Measurements from ENCODE around the gene CCL1.

CCL1 gene

DNA sequence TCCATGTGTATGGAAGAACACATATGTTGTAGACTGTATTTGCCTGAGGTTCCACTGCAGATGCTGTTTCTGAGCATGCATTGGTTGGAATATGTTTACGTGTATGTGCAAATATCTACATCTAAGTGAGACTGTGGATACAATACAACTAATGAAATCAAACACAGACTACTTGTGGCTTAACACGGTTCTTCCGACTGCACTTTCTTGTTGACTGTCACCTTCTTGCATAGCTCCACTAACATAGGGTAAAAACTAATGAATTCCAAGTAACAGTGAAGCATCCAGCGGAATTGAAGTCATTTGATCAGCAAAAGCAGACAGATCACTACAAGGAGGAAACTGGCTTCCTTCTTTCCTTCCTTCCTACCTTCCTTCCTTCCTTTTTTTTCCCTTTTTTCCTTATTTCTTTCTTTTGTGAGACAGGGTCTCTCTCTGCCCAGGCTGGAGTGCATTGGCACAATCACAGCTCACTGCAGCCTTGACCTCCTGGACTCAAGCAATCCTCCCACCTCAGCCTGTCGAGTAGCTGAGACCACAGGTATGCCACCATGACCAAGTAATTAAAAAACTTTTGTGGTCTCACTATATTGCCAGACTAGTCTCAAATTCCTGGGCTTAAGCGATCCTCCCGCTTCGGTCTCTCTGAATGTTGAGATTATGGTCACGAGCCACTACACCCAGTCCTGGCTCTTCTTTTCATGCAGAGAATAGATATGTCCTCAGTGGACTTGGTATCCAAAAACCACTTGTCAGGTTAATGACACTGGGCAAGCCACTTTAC, 22.0 kb upstream of the CCL1 start:
- H3K79me2 ChIP-seq (ENCODE audit: control insufficient read depth, low read length): no peaks in the 10 kb centered on the region
- H3K4me2 ChIP-seq (ENCODE audit: low read length): no peak overlapping the region
- no peaks in the 10 kb centered on the region for H3K36me3 ChIP-seq (ENCODE audit: control insufficient read depth, low read length)
- H3F3A ChIP-seq (ENCODE audit: control insufficient read depth, insufficient read depth): no peaks in the 10 kb centered on the region
- no peaks in the 10 kb centered on the region for H3K9me3 ChIP-seq (ENCODE audit: control insufficient read depth, insufficient read depth, low read length)
- peaks cover 57% of the 10 kb centered on the region for H3K27me3 ChIP-seq (ENCODE audit: control insufficient read depth, low read length)
- H3K27ac ChIP-seq (ENCODE audit: low read depth, low read length): no peak overlapping the region
- no peaks in the 10 kb centered on the region for H4K20me1 ChIP-seq (ENCODE audit: control insufficient read depth, insufficient read depth, low read depth, low read length)
- H3K4me3 ChIP-seq (ENCODE audit: low read length): no peak overlapping the region
- no peaks in the 10 kb centered on the region for H3K9me2 ChIP-seq (replicated peaks; ENCODE audit: control insufficient read depth, low read length)
- TF ChIP-seq, protein P1, sequence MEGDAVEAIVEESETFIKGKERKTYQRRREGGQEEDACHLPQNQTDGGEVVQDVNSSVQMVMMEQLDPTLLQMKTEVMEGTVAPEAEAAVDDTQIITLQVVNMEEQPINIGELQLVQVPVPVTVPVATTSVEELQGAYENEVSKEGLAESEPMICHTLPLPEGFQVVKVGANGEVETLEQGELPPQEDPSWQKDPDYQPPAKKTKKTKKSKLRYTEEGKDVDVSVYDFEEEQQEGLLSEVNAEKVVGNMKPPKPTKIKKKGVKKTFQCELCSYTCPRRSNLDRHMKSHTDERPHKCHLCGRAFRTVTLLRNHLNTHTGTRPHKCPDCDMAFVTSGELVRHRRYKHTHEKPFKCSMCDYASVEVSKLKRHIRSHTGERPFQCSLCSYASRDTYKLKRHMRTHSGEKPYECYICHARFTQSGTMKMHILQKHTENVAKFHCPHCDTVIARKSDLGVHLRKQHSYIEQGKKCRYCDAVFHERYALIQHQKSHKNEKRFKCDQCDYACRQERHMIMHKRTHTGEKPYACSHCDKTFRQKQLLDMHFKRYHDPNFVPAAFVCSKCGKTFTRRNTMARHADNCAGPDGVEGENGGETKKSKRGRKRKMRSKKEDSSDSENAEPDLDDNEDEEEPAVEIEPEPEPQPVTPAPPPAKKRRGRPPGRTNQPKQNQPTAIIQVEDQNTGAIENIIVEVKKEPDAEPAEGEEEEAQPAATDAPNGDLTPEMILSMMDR (IDR thresholded peaks at IDR 0.05; ENCODE audit: low read depth, low read length, poor library complexity, severe bottlenecking): no peak
- TF ChIP-seq EZH2phosphoT487 (IDR thresholded peaks at IDR 0.05; ENCODE audit: borderline replicate concordance, low read length): no peak
- no peaks in the 10 kb centered on the region for H3K4me1 ChIP-seq (ENCODE audit: control insufficient read depth, low read length)

DNA sequence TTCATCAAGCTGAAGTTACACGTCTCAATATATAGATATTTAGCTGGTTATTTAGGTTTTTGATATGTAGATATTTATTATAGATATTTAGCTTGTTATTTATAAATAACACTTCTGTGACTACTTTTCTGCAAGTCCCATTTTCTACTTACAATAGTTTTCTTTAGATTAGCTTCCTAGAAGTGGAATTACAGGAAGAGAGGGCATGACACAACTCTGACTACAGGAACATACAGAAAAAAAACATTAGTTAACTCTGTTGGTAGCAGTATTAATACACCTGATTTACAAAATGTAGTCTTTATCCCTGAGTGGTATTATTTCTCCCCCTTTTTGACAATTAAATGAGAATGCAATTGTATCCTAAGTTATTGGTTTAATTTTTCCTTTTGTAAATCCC, 21.2 kb upstream of the CCL1 start:
- no peaks in the 10 kb centered on the region for H3K79me2 ChIP-seq (ENCODE audit: control insufficient read depth, low read length)
- TF ChIP-seq, protein P1 (IDR thresholded peaks at IDR 0.05; ENCODE audit: low read depth, low read length, poor library complexity, severe bottlenecking): no peak
- TF ChIP-seq EZH2phosphoT487 (IDR thresholded peaks at IDR 0.05; ENCODE audit: borderline replicate concordance, low read length): no peak

DNA sequence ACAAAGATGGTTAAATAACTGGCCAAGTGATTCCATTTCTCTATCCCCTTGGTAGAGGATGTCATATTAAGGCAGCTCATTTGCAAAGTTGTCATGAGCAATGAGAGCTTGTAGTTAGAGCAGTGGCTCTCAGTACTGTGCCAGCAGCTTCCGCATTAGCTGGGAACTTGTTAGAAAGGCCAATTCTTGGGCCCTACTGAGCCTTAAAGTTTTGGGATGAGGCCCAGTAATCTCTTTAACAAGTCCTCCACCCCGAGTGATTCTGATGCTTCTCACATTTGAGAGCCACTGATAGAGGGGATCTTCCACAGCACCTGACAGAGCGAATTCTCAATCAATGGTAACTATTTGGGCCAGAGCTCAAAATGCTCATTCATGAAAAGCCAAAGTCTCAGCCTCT, 20.2 kb upstream of the CCL1 start:
- Histone ChIP-seq H3K79me2 (ENCODE audit: control insufficient read depth, low read length) (no peaks in the 10 kb centered on the region), H3K4me2 (ENCODE audit: low read length) (no peak overlapping the region), H3K36me3 (ENCODE audit: control insufficient read depth, low read length) (no peaks in the 10 kb centered on the region), H3K4me1 (ENCODE audit: control insufficient read depth, low read length) (peaks cover 11% of the 10 kb centered on the region), H4K20me1 (ENCODE audit: control insufficient read depth, insufficient read depth, low read depth, low read length) (no peaks in the 10 kb centered on the region), H3K4me3 (ENCODE audit: low read length) (no peak overlapping the region), H3K9me3 (ENCODE audit: control insufficient read depth, insufficient read depth, low read length) (no peaks in the 10 kb centered on the region), H3K27ac (ENCODE audit: low read depth, low read length) (no peak overlapping the region), H3F3A (ENCODE audit: control insufficient read depth, insufficient read depth) (peaks cover 3% of the 10 kb centered on the region; the same call in 1 of the 2 replicates), H3K9me2 (replicated peaks; ENCODE audit: control insufficient read depth, low read length) (no peaks in the 10 kb centered on the region), H3K27me3 (ENCODE audit: control insufficient read depth, low read length) (peaks cover 61% of the 10 kb centered on the region)
- TF ChIP-seq, protein P1 (IDR thresholded peaks at IDR 0.05; ENCODE audit: low read depth, low read length, poor library complexity, severe bottlenecking): no peak
- TF ChIP-seq EZH2phosphoT487 (IDR thresholded peaks at IDR 0.05; ENCODE audit: borderline replicate concordance, low read length): no peak

More for the DNA sequence above, 21.2 kb upstream of the CCL1 start:
- Histone ChIP-seq H3K4me3 (ENCODE audit: low read length) (no peak overlapping the region), H3K4me1 (ENCODE audit: control insufficient read depth, low read length) (peaks cover under 1% of the 10 kb centered on the region; the same call in 1 of the 2 replicates), H4K20me1 (ENCODE audit: control insufficient read depth, insufficient read depth, low read depth, low read length) (no peaks in the 10 kb centered on the region), H3K4me2 (ENCODE audit: low read length) (no peak overlapping the region), H3K27me3 (ENCODE audit: control insufficient read depth, low read length) (peaks cover 57% of the 10 kb centered on the region), H3K36me3 (ENCODE audit: control insufficient read depth, low read length) (no peaks in the 10 kb centered on the region), H3K9me2 (replicated peaks; ENCODE audit: control insufficient read depth, low read length) (no peaks in the 10 kb centered on the region), H3K27ac (ENCODE audit: low read depth, low read length) (no peak overlapping the region), H3F3A (ENCODE audit: control insufficient read depth, insufficient read depth) (no peaks in the 10 kb centered on the region), H3K9me3 (ENCODE audit: control insufficient read depth, insufficient read depth, low read length) (no peaks in the 10 kb centered on the region)
